ENCODE data around the gene APOOL.

- TF ChIP-seq EP300 (IDR thresholded peaks at IDR 0.05; ENCODE audit: low read depth) (no peak), POLR2A (IDR thresholded peaks at IDR 0.05) (no peak), CTCF (IDR thresholded peaks at IDR 0.05) (no peak), POLR2AphosphoS5 (IDR thresholded peaks at IDR 0.05) (no peak)
Measured at GRCh38 chrX:85115252-85115651, 111.6 kb downstream of the APOOL start.

Measured in transverse colon (tissue), 4 donors.